K562 (cell line): Measurements from ENCODE around the gene BMP6. TPM values are rescaled to one million over a fixed set of nuclear protein-coding genes. Genes with fewer than 3 reads are reported as not detected.

Experiments used
- ATAC-seq: fragments of 200-7000 bp; cut with Tn5 transposase; 3 replicates; pipeline ENCODE4 v1.9.1; 2020; ENCODE audit warnings: moderate library complexity
- BruUV-seq: library from RNA; stranded (reverse); fragments of 400-500 nt; replicated peaks from 2 replicates; lab custom pipeline; 2021; lab: Mats Ljungman, UMichigan
- CTCF ChIA-PET: fragments of 300-600 bp; formaldehyde crosslinking; extraction: SDS; loops from one replicate; lab custom pipeline; 2021; ENCODE audit warnings: low intra/inter-chr PET ratio; lab: Yijun Ruan, JAX
- POLR2A ChIA-PET: fragments of 300-600, 350-650 bp; sonication (Branson Sonifier 250); formaldehyde crosslinking; extraction: SDS; loops from one replicate; lab custom pipeline; 2021; ENCODE audit warnings: antibody characterized with exemption, inconsistent platforms; lab: Yijun Ruan, JAX
- DNase-seq, 4 experiments: peaks; one replicate each; pipeline versions ENCODE4 v3.0.0 to v3.0.0-alpha.2; 2011 to 2018; ENCODE audit warnings: low spot score in 3 of 4, mixed read lengths in 3 of 4; ENCODE audit errors: extremely low read depth in 1 of 4
- FAIRE-seq: peaks from 2 replicates; lab custom pipeline; 2011; peaks lifted over from hg19 to GRCh38; lab: Jason Lieb, UNC
- H2AFZ ChIP-seq: 2 replicates; pipeline ENCODE4 v1.6.0; 2011; ENCODE audit warnings: low read depth, low read length, control low read depth, inconsistent platforms
- H3K27ac ChIP-seq: fragments of 200-600 bp; 3 replicates; pipeline ENCODE4 v1.8.0; 2011; ENCODE audit warnings: low read depth, mild to moderate bottlenecking, control low read depth, inconsistent platforms, low read length, moderate library complexity, mixed read lengths; ENCODE audit errors: extremely low read depth
- H3K27me3 ChIP-seq, 2 experiments: fragments of 300-600 bp in 1 of 2; 2 replicates in 1 of 2; 3 replicates in 1 of 2; pipeline versions ENCODE4 v1.6.0 to v1.8.0; 2011; ENCODE audit warnings: inconsistent platforms in 2 of 2, low read length in 2 of 2, mild to moderate bottlenecking in 1 of 2, mixed read lengths in 1 of 2, moderate library complexity in 1 of 2; ENCODE audit not compliant: control insufficient read depth in 2 of 2, insufficient read depth in 2 of 2
- H3K36me3 ChIP-seq: fragments of 300-600 bp; 3 replicates; pipeline ENCODE4 v1.8.0; 2011; ENCODE audit warnings: mild to moderate bottlenecking, low read length, inconsistent platforms; ENCODE audit not compliant: control insufficient read depth, insufficient read depth
- H3K4me1 ChIP-seq, 2 experiments: fragments of 200-600 bp in 1 of 2; replicated peaks in 1 of 2; 2 replicates in 1 of 2; 3 replicates in 1 of 2; pipeline versions ENCODE4 v1.5.1 to v1.8.0; 2011; ENCODE audit warnings: inconsistent platforms in 2 of 2, low read length in 2 of 2, mild to moderate bottlenecking in 1 of 2, mixed read lengths in 1 of 2, moderate library complexity in 1 of 2; ENCODE audit not compliant: control insufficient read depth in 2 of 2, insufficient read depth in 2 of 2
- H3K4me2 ChIP-seq: 2 replicates; pipeline ENCODE4 v1.6.1; 2011; ENCODE audit warnings: low read length, control low read depth, inconsistent platforms, mixed read lengths; ENCODE audit not compliant: insufficient read depth
- H3K4me3 ChIP-seq: fragments of 200-600 bp; sonication (generic), shearing (Covaris generic); 2 replicates; pipeline ENCODE4 v1.5.1; 2016; ENCODE audit warnings: control low read depth, inconsistent platforms
- H3K79me2 ChIP-seq: fragments of 200-600 bp; 3 replicates; pipeline ENCODE4 v1.8.0; 2011; ENCODE audit warnings: low read length, inconsistent platforms; ENCODE audit not compliant: control insufficient read depth, insufficient read depth
- H3K9ac ChIP-seq, 2 experiments: 2 replicates each; pipeline versions ENCODE4 v1.6.0 to v1.6.1; 2011; ENCODE audit warnings: low read depth in 2 of 2, low read length in 2 of 2, control low read depth in 1 of 2, inconsistent platforms in 1 of 2, mild to moderate bottlenecking in 1 of 2, mixed read lengths in 1 of 2; ENCODE audit not compliant: insufficient read depth in 1 of 2
- H3K9me1 ChIP-seq: one replicate; pipeline ENCODE4 v1.6.0; 2011; ENCODE audit warnings: inconsistent platforms, mild to moderate bottlenecking, low read length, moderate library complexity; ENCODE audit not compliant: control insufficient read depth, insufficient read depth
- H3K9me3 ChIP-seq: replicated peaks from 2 replicates; pipeline ENCODE4 v1.5.1; 2011; ENCODE audit warnings: low read depth, low read length, inconsistent platforms; ENCODE audit not compliant: control insufficient read depth, insufficient read depth
- H4K20me1 ChIP-seq: replicated peaks from 2 replicates; pipeline ENCODE4 v1.6.1; 2011; ENCODE audit warnings: low read length, inconsistent platforms, mixed read lengths; ENCODE audit not compliant: control insufficient read depth, insufficient read depth
- EZH2 ChIP-seq: IDR thresholded peaks from 2 replicates; pipeline ENCODE4 v1.6.1; 2012; ENCODE audit warnings: low read depth, mild to moderate bottlenecking, inconsistent platforms, low read length, borderline replicate concordance
- FOXM1 ChIP-seq, 2 experiments: fragments of 450-650 bp in 1 of 2; sonication (generic) in 1 of 2; formaldehyde crosslinking in 1 of 2; IDR thresholded peaks; 2 replicates each; pipeline versions ENCODE4 v1.6.1 to v1.9.0; 2017 to 2022; ENCODE audit warnings: low read depth in 2 of 2, mild to moderate bottlenecking in 2 of 2, missing genetic modification reagents in 1 of 2, moderate library complexity in 1 of 2
- GATAD2B ChIP-seq: fragments of 450-650 bp; IDR thresholded peaks from 2 replicates; pipeline ENCODE4 v1.6.1; 2017; ENCODE audit warnings: mild to moderate bottlenecking, borderline replicate concordance
- KLF13 ChIP-seq: fragments of 450-650 bp; IDR thresholded peaks from 2 replicates; pipeline ENCODE4 v1.6.1; 2016; ENCODE audit warnings: missing genetic modification characterization, low read depth, mild to moderate bottlenecking, missing compliant biosample characterization, moderate library complexity, borderline replicate concordance
- MAFF ChIP-seq: IDR thresholded peaks from 2 replicates; pipeline ENCODE4 v1.6.1; 2012; ENCODE audit warnings: low read length, improper control_type of control experiment
- PHF8 ChIP-seq: fragments of 200-600 bp; sonication (generic); IDR thresholded peaks from 2 replicates; pipeline ENCODE4 v1.6.1; 2012; ENCODE audit warnings: mixed run types, mild to moderate bottlenecking, inconsistent platforms, low read length, moderate library complexity, borderline replicate concordance
- SRSF3 ChIP-seq: fragments of 200-400 bp; formaldehyde crosslinking; IDR thresholded peaks from 2 replicates; pipeline ENCODE4 v1.6.1; 2016; ENCODE audit warnings: mild to moderate bottlenecking, low read length, moderate library complexity; ENCODE audit not compliant: insufficient read depth
- TEAD4 ChIP-seq, 2 experiments: sonication (generic) in 1 of 2; formaldehyde crosslinking in 1 of 2; IDR thresholded peaks; 2 replicates each; pipeline versions ENCODE4 v1.6.1 to v1.8.0; 2012 to 2022; ENCODE audit warnings: borderline replicate concordance in 1 of 2, inconsistent platforms in 1 of 2, low read length in 1 of 2, mild to moderate bottlenecking in 1 of 2, missing genetic modification reagents in 1 of 2
- USF2 ChIP-seq: sonication (generic); formaldehyde crosslinking; IDR thresholded peaks from 2 replicates; pipeline ENCODE4 v1.5.0; 2020; ENCODE audit warnings: missing genetic modification reagents
- ZNF263 ChIP-seq: sonication (generic); formaldehyde crosslinking; IDR thresholded peaks from 2 replicates; pipeline ENCODE4 v1.8.0; 2022; ENCODE audit warnings: mild to moderate bottlenecking, missing genetic modification reagents, borderline replicate concordance
- WGBS: fragments of 100-300 bp; shearing (Covaris generic); methylation state at CpG from one replicate; pipeline ENCODE4 v1.1.6; 2016; ENCODE audit warnings: low coverage, mixed read lengths; ENCODE audit not compliant: insufficient coverage; ENCODE audit errors: missing lambda C conversion rate; 5-methylcytosine and 5-hydroxymethylcytosine counted together
- in situ Hi-C: fragments of 300-500 bp; cut with MboI; formaldehyde crosslinking; loops from 4 replicates; pipeline ENCODE4 v1.15.0; 2018; ENCODE audit warnings: inconsistent platforms, mixed read lengths
- intact Hi-C: fragments of 100-400 bp; cut with micrococcal nuclease; formaldehyde crosslinking; loops from 2 replicates; pipeline ENCODE4 v1.14.2; 2022
- polyA plus RNA-seq, 8 experiments: library from polyadenylated mRNA; depleted of rRNA in 4 of 8; stranded (reverse) in 5 of 8; unstranded in 3 of 8; fragments of >200 nt; fragmentation: Nextera tagmentation in 2 of 8; fragmentation: Illumina TruSeq in 1 of 8; extraction: Ambion mirVana in 2 of 8; extraction: Trizol in 1 of 8; gene quantifications; 2 replicates each; pipeline versions ENCODE4 v1.2.1 to v1.2.3, GENCODE V29; 2011 to 2014; ENCODE audit warnings: inconsistent platforms in 1 of 8, missing spikeins in 1 of 8
- total RNA-seq, 7 experiments: library from RNA; depleted of rRNA in 6 of 7; stranded (reverse); fragments of >200 nt in 6 of 7; fragmentation: Illumina TruSeq in 2 of 7; extraction: Trizol in 2 of 7; gene quantifications; 2 replicates each; pipeline versions ENCODE4 v1.2.1 to v1.2.3, GENCODE V29; 2011 to 2021; ENCODE audit warnings: low replicate concordance in 1 of 7
- TF ChIP-seq, protein P1 (sequence below): fragments of 250-450 bp; sonication (Bioruptor Pico); IDR thresholded peaks from 2 replicates; pipeline ENCODE4 v1.8.0; 2022; ENCODE audit warnings: moderate library complexity, mild to moderate bottlenecking, inconsistent platforms
- TF ChIP-seq, protein P2 (sequence below): sonication (generic); formaldehyde crosslinking; IDR thresholded peaks from 2 replicates; pipeline ENCODE4 v1.8.1; 2022; ENCODE audit warnings: missing genetic modification reagents
- TF ChIP-seq, protein P3 (sequence below): fragments of 450-650 bp; IDR thresholded peaks from 2 replicates; pipeline ENCODE4 v1.7.1; 2018; ENCODE audit warnings: mild to moderate bottlenecking, low read depth; ENCODE audit not compliant: partially characterized antibody

The BMP6 gene
- total and polyA plus RNA-seq, 9 of the 15 experiments (the other 6 are each of a cell fraction or from before 2014, with no cell fraction given), result 0.01 to 0.13 (median 0.06) TPM; not detected in 3

DNA sequence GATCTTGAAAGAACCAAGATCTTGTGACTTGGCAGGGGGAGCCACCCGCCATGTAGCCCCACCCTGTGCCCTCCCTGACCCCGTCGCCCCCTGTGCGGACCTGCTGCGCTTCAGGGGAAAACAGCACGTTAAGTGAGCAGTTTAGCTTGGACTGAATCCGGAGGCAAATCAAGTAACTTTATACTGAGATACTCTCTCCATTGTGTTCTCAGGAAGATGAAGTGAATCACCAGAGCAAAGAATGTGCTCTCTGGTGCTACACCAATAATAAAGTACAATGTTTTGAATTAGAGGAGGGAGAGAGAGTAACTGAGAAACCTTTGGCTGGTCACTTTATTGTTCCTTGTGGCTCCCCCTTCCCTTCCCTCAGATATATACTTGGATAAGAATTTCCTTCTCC is 101.2 kb downstream of the BMP6 start:
- H3K9me3 ChIP-seq, result no peaks in the 10 kb centered on the region
- no peaks in the 10 kb centered on the region for H3K9me1 ChIP-seq
- H3K36me3 ChIP-seq, result no peaks in the 10 kb centered on the region
- ATAC-seq, result no peak
- H4K20me1 ChIP-seq, result peaks cover 3% of the 10 kb centered on the region; the same call in 1 of the 2 replicates
- TF ChIP-seq TEAD4 (IDR thresholded peaks at IDR 0.05; ENCODE audit: low read length) (no peak), TEAD4 (CRISPR knock-in tag; IDR thresholded peaks at IDR 0.05; ENCODE audit: borderline replicate concordance) (no peak), PHF8 (no peak), USF2 (CRISPR knock-in tag) (no peak), MAFF (no peak), KLF13 (no peak), ZNF263 (CRISPR knock-in tag) (no peak), EZH2 (no peak), SRSF3 (no peak), GATAD2B (no peak), FOXM1 (IDR thresholded peaks at IDR 0.05; ENCODE audit: low read depth) (no peak), FOXM1 (CRISPR knock-in tag; IDR thresholded peaks at IDR 0.05; ENCODE audit: low read depth) (no peak)
- TF ChIP-seq, protein P1, sequence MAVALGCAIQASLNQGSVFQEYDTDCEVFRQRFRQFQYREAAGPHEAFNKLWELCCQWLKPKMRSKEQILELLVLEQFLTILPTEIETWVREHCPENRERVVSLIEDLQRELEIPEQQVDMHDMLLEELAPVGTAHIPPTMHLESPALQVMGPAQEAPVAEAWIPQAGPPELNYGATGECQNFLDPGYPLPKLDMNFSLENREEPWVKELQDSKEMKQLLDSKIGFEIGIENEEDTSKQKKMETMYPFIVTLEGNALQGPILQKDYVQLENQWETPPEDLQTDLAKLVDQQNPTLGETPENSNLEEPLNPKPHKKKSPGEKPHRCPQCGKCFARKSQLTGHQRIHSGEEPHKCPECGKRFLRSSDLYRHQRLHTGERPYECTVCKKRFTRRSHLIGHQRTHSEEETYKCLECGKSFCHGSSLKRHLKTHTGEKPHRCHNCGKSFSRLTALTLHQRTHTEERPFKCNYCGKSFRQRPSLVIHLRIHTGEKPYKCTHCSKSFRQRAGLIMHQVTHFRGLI, result no peak
- TF ChIP-seq, protein P2, sequence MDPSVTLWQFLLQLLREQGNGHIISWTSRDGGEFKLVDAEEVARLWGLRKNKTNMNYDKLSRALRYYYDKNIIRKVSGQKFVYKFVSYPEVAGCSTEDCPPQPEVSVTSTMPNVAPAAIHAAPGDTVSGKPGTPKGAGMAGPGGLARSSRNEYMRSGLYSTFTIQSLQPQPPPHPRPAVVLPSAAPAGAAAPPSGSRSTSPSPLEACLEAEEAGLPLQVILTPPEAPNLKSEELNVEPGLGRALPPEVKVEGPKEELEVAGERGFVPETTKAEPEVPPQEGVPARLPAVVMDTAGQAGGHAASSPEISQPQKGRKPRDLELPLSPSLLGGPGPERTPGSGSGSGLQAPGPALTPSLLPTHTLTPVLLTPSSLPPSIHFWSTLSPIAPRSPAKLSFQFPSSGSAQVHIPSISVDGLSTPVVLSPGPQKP (CRISPR knock-in tag), result no peak
- TF ChIP-seq, protein P3, sequence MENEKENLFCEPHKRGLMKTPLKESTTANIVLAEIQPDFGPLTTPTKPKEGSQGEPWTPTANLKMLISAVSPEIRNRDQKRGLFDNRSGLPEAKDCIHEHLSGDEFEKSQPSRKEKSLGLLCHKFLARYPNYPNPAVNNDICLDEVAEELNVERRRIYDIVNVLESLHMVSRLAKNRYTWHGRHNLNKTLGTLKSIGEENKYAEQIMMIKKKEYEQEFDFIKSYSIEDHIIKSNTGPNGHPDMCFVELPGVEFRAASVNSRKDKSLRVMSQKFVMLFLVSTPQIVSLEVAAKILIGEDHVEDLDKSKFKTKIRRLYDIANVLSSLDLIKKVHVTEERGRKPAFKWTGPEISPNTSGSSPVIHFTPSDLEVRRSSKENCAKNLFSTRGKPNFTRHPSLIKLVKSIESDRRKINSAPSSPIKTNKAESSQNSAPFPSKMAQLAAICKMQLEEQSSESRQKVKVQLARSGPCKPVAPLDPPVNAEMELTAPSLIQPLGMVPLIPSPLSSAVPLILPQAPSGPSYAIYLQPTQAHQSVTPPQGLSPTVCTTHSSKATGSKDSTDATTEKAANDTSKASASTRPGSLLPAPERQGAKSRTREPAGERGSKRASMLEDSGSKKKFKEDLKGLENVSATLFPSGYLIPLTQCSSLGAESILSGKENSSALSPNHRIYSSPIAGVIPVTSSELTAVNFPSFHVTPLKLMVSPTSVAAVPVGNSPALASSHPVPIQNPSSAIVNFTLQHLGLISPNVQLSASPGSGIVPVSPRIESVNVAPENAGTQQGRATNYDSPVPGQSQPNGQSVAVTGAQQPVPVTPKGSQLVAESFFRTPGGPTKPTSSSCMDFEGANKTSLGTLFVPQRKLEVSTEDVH, result no peak
- POLR2A ChIA-PET, result interaction anchor here (0.6 kb wide), 1 partner anchor 15 kb away, joined by 3 read pairs; no protein-coding TSS in a partner anchor
- FAIRE-seq, result no peak
- H3K79me2 ChIP-seq, result no peaks in the 10 kb centered on the region
- no peak overlapping the region for H3K4me2 ChIP-seq
- no peak overlapping the region for H2AFZ ChIP-seq
- intact Hi-C loops (no loop called here), in situ Hi-C loops (no loop called here)
- H3K4me3 ChIP-seq, result no peak overlapping the region
- no TSS peak for BruUV-seq
- H3K4me1 ChIP-seq, result no peaks in the 10 kb centered on the region
- 0% methylated on average over 7 of the region's 7 CpGs for WGBS
- H3K27ac ChIP-seq, result no peak overlapping the region
- no peak overlapping the region for H3K9ac ChIP-seq
- no peak for DNase-seq
- CTCF ChIA-PET, result no interaction called here
- peaks cover 45 to 75% of the 10 kb centered on the region in 2 experiments for H3K27me3 ChIP-seq
